Umbilical cord (tissue), 2 donors: ENCODE measurements around the gene LHFPL6. TPM values are rescaled to one million over a fixed set of nuclear protein-coding genes. Genes with fewer than 3 reads are reported as not detected.
A peak's percentile ranks its signal among the peaks of the same experiment; 100 is the strongest.

ENCODE experiments used
- DNase-seq: peaks from one replicate; pipeline ENCODE4 v3.0.0-alpha.2; 2015; ENCODE audit warnings: low spot score
- total RNA-seq: library from RNA; depleted of rRNA; stranded (reverse); fragments of >200 nt; gene quantifications from one replicate; pipeline ENCODE4 v1.2.3, GENCODE V29; 2014; ENCODE audit warnings: low replicate concordance; ENCODE audit not compliant: insufficient read depth

LHFPL6 gene
- total RNA-seq, 1 donor from 2014 or later = 141 TPM

GRCh38 chr13:39414339-39414738 is 188.7 kb downstream of the LHFPL6 start:
- DNase-seq = no peak

GRCh38 chr13:39411511-39411910 is 191.5 kb downstream of the LHFPL6 start:
- DNase-seq = no peak

DNA sequence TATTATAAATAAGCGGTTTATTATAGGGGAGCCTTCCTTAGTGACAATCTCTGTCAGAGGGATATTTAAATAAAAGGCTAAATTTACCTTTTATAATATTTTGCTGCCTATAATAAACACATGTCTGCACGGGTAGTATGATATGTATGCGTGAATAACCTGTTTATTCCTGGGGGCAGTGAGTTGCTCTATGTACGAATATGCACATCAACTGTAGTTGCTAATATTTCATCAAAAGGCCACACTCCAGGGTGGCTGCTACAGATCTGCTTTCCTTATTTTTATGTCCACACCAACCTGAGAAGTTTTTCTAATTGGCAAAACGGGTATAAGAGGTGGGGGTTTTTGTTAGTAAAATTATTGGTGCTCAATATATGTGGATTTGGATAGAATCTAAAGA is 192.0 kb downstream of the LHFPL6 start:
- no peak for DNase-seq

- peak; percentile 72 for DNase-seq
Measured at GRCh38 chr13:39410096-39410901, 192.7 kb downstream of the LHFPL6 start.

- DNase-seq = no peak
Measured at GRCh38 chr13:39408512-39408911, 194.5 kb downstream of the LHFPL6 start.

GRCh38 chr13:39407786-39408185 is 195.2 kb downstream of the LHFPL6 start:
- no peak for DNase-seq

- DNase-seq = no peak
Measured at GRCh38 chr13:39407138-39407537, 195.9 kb downstream of the LHFPL6 start.

DNA sequence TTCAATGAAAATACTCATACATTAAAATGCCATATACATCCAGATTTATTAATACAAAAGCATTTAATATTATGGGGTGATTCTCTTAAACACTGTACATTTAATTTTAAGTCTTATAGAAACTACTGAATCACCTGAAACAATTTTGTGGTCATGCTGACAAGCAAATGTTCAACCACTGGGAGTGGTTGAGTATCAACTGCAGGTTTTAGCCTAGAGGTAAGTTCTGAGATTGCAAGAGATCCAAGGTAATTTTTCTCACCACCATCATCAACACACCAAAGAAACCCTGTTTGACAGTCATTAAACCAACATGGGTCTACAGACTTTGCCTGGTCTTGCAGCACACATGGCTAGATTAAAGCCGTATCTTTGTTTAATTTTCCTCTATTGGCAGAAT is 196.3 kb downstream of the LHFPL6 start:
- DNase-seq = no peak

DNA sequence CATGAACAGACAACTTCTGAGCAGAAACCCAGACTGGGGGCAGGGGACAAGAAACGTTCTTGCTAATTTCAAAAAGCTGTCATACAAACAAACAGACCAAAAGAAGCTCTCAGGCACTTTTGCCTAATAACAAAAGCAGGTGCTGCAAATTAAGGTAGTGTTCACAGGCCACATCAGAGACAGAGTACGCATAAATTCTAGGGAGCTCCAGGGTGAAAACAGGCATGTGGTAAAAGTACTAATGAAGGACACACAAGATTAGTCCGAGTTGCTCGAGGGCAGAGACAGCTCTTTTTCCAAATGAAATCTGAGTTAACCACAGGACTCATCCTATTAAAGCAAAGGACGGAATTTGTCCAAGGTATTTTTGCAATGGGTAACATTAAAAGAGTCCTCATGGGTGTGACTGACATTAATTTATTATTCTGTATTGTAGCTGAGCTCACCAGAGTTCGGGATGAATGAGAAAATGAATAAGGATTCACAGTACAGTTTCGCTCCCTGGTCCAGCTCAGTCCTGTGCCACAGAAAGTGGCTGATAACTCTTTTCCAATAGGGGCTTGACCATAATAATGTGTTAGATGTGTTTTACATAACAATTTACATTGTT is 197.3 kb downstream of the LHFPL6 start:
- DNase-seq = no peak

DNA sequence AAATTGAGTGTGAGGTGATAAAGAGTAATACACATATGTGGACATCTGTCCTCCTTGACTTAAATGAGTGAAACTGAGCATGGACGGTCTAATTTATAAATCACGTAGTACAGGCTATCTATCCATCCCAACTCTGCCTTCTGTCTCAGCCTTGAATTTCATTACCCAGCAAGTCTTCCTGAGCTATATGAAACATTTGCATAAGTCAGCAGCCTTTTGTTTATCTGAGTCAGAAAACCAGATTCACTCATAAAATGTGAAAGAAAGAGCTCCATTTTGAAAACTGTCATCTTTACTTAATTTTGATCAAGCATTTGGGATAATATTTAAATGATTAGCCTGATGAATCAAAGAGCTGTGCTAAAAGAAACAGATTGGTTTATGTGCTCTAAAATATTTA is 197.9 kb downstream of the LHFPL6 start:
- DNase-seq = peak; percentile 78

DNA sequence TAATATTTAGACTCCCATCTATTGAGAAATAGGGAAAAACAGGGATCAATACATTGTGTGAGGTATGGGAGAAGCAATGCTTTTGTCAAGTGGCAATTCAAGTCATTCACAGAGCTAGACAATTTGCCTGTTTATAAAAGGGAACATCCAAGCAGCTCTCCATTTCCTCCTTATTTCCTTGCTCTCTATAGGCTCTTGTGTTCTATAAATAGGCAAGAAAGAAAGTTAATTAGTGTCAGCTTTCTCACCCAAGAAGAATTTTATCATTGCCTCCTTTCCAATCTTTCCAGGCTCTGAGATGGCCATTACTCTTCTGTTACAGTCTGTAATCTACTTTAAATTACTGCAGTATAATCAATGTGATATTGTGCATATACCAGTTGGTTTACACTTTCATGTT is 199.9 kb downstream of the LHFPL6 start:
- no peak for DNase-seq

DNA sequence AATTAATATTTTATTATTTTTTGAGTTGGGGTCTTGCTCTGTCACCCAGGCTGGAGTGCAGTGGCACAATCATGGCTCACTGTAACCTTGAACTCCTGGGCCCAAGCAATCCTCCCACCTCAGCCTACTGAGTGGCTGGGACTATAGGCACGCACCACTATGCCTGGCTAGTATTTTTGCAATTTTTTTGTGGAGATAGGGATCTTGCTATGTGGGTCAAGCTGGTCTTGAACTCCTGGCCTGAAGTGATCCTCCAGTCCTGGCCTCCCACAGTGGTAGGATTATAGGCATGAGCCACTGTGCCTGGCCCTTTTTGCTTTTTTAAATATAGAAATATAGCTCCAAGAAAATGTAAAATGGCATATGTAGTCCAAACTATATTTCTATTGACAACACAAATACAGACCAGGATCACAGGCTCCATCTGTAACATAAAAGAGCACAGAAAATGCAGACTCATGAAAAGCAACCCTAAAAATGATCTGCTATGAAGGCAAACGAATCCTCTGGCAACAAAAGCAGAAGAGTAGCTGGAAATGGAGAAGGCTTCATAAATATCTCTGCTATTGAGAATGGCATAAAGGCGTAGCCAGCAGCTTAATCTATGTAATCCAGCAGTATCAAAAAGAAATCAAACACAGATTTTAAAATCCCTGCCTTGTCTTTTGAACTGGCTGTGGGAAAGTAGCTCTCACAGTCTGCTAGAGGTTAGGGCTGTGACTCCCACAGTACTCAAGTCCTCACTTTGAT is 200.6 kb downstream of the LHFPL6 start:
- peak; percentile 94 for DNase-seq

DNA sequence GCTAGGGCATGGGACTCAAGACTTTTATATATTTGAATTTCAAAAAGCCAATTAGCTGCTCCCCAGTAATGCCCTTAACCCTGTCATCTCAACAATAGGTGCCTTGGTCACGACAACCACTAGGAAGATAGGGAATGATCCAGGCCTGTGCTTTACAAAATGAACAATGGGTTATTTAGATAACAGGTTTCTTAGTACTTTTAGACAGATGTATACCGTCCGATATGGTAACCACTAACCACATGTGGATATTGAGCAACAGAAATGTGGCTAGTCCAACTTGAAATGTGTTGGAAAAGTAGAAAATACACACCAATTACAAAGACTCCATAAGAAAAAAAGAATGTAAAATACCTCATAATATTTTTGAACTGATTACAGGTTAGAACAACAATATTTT is 201.2 kb downstream of the LHFPL6 start:
- DNase-seq = no peak

GRCh38 chr13:39401046-39401705 is 201.8 kb downstream of the LHFPL6 start:
- DNase-seq = no peak

- DNase-seq = peak; percentile 90
Measured at GRCh38 chr13:39399102-39399501, 203.9 kb downstream of the LHFPL6 start.

DNA sequence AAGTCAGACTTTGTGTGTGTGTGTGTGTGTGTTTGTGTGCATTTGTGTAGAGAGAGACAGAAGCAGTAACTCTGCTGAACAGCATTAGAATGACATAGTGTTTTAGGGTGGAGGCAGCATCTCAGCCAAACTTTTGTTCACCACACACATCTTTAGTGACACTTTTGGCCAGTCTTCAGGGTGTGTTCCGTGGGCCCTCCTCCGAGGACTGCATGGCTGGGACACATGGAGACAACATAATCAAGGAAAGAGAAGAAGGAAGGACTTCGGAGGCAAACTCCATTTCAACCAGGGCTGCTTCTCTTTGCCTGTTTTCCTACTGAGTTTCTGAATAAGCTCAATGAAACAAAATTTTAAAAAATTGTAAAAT is 205.1 kb downstream of the LHFPL6 start:
- no peak for DNase-seq

- DNase-seq = no peak
Measured at GRCh38 chr13:39397226-39397895, 205.6 kb downstream of the LHFPL6 start.

- DNase-seq = peak; percentile 94
Measured at GRCh38 chr13:39394796-39395678, 208.0 kb downstream of the LHFPL6 start.

DNA sequence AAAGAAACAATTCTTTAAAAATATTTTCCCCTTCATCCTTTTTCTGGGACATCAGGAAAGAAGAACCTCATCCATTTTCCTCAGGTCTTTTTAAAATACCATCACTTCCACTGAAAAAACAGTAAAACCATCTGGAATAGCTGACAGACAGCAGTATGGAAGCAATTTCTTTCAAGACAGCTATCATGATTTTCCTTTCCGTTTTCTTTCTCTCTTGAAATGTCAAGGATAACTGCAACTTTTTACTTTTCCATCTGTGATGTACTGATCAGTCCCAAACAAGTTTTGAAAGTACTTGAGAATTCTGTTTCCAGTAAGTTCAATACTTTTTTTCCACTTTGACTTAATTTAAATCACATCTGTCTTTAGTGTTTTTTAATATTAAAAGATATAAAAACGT is 211.2 kb downstream of the LHFPL6 start:
- DNase-seq = no peak

DNA sequence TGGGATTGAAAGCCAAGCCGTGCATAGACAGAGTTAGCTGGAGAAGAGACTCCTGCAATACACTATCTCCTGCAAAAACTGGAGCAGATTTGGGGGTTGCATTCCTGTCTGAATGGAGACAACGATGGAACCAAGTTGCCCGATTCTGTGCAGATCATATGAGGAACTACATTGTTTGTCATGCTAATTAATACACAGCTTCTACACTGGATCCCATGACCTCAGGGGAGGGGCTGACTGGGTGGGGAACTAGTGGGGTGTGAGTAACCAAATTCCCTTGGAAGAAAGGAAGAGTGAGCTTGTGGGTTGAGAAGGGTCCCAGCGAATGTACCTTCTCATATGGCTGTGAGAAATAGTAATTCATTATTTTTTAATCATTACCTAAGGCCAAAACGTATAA is 214.0 kb downstream of the LHFPL6 start:
- no peak for DNase-seq
